HT-29 (cell line): ENCODE data around the gene MDC1. TPM values are rescaled to one million over a fixed set of nuclear protein-coding genes. Genes with fewer than 3 reads are reported as not detected.

Experiments
- DNase-seq: peaks from one replicate; pipeline ENCODE4 v3.0.0-alpha.2; 2015; ENCODE audit warnings: low spot score
- total RNA-seq: library from RNA; depleted of rRNA; stranded (reverse); fragments of >200 nt; shearing (Covaris generic); gene quantifications from 2 replicates; pipeline ENCODE4 v1.2.3, GENCODE V29; 2014

The MDC1 gene
- total RNA-seq, 1 experiment from 2014 or later = 24.9 TPM

DNA sequence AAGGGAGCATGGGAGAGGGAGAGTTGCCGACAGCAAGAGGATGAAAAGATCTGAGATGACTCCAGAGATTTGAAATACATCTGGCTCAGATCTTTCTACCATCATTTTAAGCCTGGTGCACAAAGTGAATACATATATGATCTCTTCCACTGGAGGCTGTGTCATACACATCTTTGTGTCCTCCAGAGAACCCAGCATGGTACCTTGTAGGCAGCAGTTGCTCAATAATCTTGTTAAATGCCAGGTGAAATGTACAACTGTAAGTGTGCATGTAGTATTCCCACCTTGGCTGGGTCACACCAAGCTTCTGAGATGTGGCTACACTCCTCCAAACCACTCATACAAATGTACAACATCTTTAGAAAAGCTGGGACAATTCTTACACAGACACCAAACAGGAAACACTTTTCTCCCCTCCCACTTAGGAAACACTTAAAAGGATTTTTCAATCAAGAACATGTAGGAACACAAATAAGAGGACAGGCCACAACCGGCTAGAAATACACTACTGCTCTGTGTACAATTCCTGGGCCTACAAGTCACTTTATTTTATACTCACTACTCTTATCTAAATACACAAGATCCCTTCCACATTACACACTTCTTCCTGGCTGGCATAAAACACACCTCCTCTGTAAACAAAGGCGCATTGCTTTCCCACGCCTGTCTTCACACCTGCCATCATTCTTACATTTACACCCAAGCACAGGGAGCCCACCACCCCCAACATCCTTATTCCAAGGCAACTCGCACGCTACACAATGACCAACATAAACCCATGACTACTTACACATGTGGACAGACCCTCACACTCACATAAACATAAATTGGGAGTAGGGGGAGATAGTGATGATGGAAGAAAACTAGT is 31.1 kb upstream of the MDC1 start:
- peak; percentile 64 for DNase-seq

DNA sequence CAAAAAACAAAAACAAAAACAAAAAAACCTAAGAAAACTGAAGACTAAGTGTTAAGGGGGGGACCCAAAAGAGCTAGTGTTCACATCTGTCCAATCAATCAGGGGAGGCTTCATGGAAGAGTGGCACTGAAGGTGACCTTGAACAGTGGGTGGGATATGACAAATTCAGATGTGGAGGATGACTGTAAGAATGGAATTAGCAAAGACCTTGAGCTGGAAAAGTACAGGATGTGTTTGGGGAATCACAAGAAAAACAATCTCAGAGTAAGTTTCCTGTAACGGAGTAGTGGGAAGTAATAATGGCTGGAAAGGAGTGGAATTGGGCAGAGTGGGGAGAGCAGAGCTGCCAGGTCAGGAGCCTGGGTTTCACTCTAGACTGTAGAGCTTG is 30.2 kb upstream of the MDC1 start:
- no peak for DNase-seq

DNA sequence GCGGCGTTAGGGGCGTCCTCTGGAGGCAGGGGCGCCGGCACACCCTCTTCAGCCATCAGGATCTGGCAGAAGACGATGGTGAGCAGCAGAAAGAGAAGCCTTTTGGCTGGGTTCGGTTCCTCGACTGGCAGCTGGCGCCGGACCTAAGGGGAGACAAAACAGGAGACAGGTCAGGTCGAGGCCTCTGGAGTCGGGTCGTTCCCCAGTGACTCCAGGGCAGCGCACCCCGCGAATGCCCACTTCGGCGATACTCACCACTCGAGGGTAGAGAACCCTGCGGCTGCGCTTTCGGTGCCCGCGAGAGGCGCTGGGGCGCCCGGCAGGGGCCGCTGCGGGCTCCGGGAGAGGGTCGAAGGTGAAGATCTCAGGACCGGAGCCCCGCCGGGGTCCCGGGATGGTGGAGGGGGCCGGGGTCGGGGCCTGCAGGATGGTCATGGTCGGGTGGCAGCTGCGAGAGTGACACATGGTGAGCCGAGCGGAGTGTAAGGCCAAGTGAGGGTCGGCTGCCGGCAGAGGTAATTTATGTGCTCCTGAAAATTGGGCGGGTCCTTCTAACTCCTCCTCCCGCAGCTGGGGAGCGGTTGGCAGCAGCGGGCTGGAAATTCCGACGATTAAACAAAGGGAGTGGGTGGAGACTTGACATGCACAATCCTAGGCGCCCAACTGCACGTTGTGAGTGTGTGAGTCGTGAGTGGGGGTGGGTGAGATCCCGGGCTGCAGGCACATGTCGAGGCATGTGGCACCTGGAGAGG is 27.1 kb upstream of the MDC1 start, which contains the start of gene IER3:
Gene IER3 (minus strand): TSS at position 494 of the 752 bp plus-strand sequence. CDS start 29 bp downstream, at position 465.
- peak; percentile 95 for DNase-seq

DNA sequence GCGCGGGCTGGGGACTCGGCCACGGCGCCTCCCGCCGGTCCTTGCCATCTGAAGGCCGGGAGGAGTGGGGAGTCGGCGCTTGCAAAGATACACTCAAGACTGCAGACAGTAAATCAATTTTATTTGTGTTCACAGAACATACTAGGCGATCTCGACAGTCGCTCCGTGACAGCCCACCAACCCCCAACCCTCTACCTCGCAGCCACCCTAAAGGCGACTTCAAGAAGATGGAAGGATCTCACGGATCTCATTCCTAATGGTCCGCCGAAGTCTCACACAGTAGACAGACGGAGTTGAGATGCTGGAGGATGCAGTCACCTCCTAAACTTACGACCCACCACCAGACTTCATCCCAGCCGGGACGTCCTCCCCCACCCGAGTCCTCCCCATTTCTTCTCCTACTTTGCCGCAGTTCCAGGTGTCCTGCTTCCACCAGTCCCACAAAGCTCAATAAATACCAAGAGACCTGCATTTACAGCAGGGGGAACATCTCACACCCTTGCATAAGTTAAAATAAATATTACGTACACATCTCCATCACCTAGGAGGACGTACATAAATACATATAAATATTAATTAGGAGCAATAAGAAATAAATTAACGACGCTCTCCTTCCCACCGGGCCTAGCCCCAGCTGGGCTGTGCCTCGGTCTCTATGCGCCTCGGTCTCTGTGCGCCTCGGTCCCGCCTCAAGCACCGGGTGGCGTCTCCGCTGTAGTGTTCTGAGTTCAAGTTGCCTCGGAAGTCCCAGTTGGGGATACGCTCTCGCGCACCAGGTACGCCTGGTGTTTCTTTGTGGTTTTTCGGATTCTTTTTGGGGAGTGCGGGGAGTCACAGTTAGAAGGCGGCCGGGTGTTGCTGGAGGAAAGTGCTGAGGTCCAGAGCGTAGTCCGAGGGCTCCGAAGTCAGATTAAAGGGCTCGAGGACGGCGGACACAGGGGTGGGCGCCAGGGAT is 26.3 kb upstream of the MDC1 start:
- DNase-seq = peak; percentile 59

DNA sequence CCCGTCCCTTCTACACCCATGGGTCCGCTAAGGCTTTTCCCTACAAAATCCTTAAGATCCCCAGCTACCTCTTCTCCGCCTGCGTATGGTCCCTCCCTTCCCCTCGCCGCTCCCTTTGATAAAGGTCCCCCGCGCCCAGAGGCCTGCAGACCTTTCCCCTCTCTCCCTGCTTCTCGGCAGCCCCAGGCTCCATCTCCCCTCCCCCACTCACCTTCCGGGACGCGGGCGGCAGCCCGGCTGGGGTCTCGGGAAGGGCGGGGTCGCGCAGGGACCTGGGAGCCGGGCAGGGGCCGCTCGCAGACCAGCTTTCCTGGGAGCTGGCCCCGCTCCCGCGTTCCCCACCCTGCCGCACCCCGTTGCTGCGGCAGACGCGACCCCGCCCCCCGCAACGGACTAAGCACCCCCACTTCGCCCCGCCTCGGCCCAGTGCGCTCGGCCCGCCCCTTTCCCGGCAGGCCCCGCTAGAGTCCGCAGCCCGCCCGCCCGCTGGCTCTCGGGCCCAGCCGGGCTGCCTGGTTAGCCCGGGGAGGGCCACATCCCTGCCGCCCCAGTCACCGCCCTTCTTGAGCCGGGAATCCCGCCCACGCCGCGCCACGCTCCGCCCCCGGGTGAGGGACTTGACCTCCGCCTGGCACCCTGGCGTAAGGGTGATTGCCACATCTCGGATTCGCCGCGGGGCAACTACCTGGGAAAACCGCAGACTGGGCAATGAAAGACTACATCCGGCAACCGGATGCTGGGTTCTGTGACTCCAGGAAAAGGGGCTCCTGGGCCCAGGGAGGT is 25.4 kb upstream of the MDC1 start, which contains the start of gene FLOT1:
Gene FLOT1 (minus strand): TSS at position 372 of the 783 bp plus-strand sequence. CDS start 498 bp downstream, outside the sequence.
- DNase-seq = peak; percentile 96

DNA sequence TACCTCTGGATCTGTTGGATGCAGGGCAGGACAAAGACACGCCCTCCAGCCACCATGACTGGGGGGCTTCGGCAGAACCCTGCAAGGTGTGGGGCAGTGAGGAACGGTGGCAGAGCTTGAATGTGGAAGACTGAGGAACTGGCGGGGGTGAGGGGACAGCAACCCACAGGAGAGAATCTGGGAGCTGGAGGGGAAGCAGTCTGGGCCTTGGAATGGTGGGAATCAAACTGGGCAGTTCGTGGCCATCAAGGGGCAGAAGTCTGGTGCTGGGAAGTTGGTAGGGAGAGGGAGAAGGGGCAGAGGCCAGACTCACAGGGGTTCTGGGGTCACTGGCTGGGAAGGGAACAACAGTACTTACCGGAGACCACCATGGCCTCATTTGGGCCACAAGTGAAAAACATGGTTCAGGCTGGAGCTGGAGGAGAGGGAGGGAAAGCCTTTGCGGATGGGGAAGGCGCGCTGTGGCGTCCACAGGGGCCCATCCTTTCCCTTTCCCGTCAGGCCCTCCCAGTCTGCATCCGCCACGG is 24.8 kb upstream of the MDC1 start:
- peak; percentile 16 for DNase-seq

DNA sequence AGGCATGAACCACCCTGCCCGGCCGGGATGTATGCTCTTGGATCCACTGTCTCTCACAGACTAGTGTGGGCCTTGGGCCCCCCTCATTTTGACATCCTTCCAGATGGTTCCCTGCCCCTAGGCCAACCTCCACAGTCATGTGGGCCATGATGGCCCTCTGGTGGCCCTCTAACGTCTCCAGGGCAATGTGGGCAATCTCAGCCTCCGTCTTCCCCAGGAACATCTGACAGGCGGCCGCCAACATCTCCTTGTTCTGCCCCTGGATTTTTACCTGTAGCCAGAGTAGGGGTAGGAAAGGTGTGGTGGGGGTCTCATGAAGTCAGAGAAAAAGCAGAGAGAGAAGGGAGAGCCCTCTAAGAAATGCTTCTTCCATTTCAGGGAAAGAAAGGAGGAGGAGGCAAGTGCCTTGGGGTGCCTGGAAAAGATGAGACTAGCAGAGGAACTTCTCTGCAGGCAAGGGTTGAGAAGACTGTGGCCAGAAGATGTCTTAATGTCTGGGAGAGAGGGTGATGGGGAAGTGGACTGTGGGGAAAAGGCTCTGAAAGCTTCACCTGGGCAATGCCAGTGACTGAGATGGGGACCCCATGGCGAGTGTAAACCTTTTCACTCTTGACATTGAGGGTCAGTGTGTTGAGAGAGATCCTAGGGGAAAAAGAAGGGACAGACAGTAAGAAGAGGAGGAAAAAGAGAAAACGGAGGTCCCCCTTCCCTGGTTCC is 24.1 kb upstream of the MDC1 start:
- no peak for DNase-seq

DNA sequence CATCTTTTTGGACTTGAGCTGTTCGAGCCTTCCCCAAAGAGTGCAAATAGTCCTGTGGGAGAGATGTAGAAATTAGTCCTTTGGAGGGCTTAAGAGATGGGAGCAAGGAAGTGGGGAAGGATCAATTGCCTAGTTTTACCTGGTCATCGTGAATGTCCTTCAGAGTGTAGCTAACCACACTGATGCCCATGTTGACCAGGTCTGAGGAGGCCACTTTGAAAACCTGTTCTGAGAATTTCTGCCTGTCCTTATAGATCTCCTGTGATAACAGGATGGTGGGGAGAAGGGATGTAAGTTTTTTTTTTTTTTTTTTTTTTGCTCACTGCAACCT is 23.4 kb upstream of the MDC1 start:
- no peak for DNase-seq

DNA sequence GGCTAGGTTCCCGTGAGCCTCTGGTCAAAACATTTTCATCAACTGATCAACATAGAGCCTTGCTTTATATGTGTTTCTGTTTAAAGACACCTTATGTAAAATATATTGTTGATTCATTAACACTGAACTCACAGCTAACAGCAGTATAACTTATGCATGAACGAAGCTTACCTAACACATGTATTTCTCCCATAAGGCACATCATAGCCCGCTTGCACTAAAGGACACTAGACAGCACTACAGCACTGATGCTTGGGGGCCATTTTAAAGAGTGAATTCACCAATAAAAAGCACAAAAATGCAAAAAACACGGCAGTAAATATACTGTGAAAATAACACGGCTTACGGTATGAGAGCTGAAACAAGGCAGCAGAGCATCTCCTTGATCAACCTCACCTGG is 21.5 kb upstream of the MDC1 start:
- DNase-seq = no peak

DNA sequence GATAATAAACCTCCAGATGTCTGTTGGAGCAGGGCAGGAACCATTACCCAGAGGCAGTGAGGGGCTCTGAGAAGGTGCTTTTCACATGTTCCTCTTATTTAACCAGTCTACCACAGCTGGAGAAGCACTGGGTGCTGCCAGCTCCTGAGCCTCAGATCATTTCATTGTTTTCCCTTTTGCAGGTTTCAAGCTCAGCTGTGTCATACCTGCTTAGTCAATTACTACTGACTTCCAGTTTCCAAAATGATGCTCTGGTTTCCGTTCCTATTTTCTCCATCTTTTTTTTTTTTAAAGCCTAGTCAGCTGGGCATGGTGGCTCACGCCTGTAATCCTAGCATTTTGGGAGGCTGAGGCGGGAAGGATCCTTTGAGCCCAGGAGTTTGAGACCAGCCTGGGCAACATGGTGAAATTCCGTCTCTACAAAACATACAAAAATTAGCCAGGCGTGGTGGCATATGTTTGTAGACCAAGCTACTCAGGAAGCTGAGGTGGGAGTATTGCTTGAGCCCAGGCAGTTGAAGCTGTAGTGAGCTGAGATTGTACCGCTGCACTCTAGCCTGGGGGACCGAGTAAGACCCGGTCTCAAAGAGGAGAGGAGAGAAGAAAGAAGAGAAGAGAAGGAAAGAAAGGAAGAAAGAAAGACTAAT is 18.7 kb upstream of the MDC1 start:
- no peak for DNase-seq

DNA sequence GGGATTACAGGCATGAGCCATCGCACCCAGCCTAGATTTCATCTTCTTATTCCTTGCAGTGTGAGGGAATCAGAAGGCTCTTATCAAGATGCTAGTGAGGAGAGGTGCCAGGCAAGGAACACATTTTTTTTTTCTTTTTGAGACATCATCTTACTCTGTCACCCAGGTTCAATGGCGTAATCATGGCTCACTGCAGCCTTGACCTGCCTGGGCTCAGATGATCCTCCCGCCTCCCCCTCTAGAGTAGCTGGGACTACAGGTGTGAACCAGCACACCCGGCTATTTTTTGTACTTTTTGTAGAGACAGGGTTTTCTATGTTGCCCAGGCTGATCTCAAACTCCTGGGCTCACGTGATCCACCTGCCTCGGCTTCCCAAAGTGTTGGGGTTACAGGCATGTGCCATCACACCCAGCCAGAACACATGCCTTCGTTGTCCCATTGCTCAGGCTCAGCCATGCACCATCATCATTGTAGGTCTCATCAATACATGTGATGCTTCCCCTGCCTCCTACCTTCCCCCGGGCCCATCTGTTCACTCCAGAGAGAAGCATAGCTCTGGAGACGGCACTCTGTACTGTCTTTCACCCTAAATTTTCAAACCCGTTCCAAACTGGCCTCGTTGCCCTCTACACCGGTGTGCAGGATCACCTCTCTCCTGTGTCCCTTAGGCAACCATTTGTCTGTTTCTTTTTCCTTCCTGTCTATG is 15.3 kb upstream of the MDC1 start:
- DNase-seq = no peak

DNA sequence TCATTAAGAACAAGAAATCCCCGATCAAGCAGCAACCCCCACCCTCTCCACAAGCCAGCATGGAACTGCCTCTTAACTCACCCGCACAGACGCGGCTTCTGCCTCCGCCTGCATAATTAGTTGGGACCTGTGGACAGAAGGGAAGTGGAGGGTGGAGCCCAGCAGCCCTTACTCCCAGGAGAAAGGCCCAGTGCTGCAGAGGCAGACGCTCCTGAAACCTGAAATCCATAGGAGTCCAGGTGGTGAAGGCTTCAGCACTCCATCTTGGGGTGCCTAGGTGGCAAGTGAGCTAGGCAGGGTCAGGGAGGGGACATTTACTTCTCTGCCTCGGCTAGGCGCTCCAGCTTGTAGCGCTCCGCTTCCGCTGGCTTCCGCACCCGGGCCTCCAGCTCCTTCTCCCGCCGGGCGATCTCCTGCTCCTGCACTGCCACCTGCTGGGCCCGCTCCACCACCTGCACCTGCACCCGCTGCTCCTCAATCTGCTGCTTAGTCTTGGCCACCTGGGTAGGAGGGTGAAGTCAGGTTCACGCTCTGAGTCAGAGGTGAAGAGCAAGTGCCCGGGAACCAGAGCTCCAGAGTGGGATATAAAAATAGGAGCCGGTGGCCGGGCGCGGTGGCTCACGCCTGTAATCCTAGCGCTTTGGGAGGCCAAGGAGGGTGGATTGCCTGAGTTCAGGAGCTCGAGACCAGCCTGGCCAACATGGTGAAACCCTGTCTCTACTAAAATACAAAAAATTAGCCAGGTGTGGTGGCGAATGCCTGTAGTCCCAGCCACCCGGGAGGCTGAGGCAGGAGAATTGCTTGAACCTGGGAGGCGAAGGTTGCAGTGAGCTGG is 13.7 kb upstream of the MDC1 start:
- DNase-seq = peak; percentile 94

DNA sequence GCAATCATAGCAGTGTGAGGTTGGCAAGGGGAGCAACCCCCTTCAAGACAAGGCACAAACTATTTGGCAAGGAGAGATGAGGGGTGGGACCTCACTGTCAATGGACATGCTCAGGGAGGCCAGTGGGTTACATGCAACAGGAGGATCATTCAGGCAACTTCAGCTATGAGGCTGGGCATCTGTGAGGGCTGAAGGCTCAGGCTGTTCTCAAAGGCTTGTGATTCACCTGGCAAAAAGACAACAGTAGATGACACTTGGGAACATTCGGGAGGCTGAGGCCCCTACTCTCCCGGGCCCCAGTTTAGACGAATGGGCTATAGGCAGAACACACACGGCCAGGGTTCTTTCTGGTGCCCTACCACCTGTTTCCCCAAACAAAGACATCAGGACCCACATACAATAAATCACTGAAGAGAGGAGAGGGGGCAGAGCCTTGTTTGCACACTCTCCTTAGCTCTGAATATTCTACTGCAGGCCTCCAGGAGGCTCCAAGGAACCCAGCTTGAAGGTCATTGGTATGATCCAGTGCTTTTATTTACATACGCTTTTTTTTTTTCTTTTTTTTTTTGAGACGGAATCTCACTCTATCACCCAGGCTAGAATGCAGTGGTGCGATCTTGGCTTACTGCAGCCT is 11.0 kb upstream of the MDC1 start:
- no peak for DNase-seq

DNA sequence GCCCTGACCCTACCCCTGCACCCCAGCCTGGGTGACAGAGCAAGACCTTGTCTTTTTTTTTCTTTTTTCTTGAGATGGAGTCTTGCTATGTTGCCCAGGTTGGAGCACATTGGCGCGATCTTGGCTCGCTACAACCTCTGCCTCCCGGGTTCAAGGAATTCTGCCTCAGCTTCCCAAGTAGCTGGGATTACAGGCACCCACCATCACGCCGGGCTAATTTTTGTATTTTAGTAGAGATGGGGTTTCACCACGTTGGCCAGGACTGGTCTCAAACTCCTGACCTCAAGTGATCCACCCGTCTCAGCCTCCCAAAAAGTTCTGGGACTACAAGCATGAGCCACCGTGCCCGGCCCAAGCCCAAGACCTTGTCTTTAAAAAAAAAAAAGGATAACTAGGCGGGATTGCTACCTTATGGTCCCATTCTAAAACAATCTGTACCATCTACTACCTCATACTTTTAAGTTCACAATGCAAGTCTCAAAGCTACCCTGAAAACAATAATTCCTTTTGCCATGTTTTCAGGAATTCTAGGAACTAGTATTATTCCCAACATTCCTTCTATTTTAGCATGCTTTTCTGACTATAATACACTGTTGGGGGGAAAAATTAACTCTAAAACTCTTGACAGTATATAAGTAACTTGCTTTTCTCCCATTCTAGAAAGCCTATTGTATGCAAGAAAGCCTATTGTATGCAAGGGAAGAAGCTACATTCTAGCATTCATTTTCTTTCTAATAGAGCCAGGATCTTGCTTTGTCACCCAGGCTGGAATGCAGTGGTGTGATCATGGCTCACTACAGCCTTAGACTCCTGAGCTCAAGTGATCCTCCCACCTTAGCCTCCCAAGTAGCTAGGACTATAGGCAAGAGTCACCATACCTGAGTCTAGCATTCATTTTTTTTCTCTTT is 9.7 kb upstream of the MDC1 start:
- peak; percentile 19 for DNase-seq

DNA sequence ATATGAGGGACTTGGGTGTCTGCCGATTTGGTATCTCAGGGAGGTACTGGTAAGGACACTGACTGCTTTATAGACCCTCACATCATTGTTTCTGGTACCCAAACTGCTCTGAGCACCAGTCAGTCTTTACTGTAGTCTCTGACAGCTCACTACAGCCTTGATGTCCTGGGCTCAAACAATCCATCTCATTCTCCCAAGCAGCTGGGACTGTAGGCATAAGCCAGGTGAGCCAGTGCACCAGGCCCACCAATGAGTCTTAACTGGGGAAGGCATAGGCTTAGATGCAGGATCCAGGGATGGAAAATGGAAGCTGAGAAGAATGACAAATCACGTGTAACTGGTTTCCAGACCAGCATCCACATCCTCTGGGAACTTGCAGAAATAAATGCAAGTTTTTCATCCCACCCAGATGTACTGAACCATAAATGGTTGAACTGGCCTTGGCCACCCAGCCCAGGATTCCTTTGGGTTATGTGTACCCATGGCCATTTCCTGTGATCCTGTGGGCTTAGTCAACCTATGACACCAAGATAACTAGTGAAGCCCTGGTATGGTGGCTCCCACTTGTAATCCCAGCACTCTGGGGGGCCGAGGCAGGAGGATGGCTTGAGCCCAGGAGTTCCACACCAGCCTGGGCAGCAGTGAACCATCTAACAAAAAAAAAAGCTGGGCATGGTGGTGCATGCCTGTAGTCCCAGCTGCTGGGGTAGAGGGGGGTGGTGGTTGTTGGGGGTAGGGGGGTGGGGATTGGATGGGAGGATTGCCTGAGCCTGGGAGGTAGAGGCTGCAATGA is 8.8 kb upstream of the MDC1 start:
- DNase-seq = peak; percentile 58
